Heart left ventricle (tissue), 16 donors: ENCODE data around the gene IL19. TPM values are rescaled to one million over a fixed set of nuclear protein-coding genes. Genes with fewer than 3 reads are reported as not detected.

ENCODE experiments used
- ATAC-seq, 4 donors: fragments of 200-7000 bp; cut with Tn5 transposase; one replicate each; pipeline ENCODE4 v1.9.1; 2020 to 2022; ENCODE audit warnings: moderate library complexity in 4 of 4, mild to moderate bottlenecking in 3 of 4, moderate number of reproducible peaks in 1 of 4
- DNase-seq, 5 donors: peaks; one replicate each; pipeline ENCODE4 v3.0.0-alpha.2; 2020
- H3K27ac ChIP-seq, 12 donors: fragments of 200-600 bp; sonication (generic) in 4 of 12; one replicate each; pipeline versions ENCODE4 v1.5.0 to v1.8.0; 2016 to 2022; ENCODE audit warnings: mild to moderate bottlenecking in 2 of 12
- H3K27me3 ChIP-seq, 9 donors: fragments of 200-600 bp; sonication (generic) in 2 of 9; one replicate each; pipeline versions ENCODE4 v1.5.1 to v1.8.0; 2016 to 2022; ENCODE audit warnings: mild to moderate bottlenecking in 3 of 9
- H3K36me3 ChIP-seq, 9 donors: fragments of 200-600 bp; sonication (generic) in 2 of 9; one replicate each; pipeline versions ENCODE4 v1.5.0 to v1.8.0; 2018 to 2022; ENCODE audit warnings: mild to moderate bottlenecking in 2 of 9
- H3K4me1 ChIP-seq, 12 donors: fragments of 200-600 bp; sonication (generic) in 4 of 12; one replicate each; pipeline versions ENCODE4 v1.5.0 to v1.8.0; 2016 to 2022; ENCODE audit warnings: mild to moderate bottlenecking in 3 of 12
- H3K4me3 ChIP-seq, 12 donors: fragments of 200-600 bp; sonication (generic) in 4 of 12; one replicate each; pipeline versions ENCODE4 v1.5.0 to v1.8.0; 2017 to 2022; ENCODE audit warnings: mild to moderate bottlenecking in 9 of 12, moderate library complexity in 4 of 12
- H3K9me3 ChIP-seq, 12 donors: fragments of 200-600 bp; sonication (generic) in 4 of 12; one replicate each; pipeline versions ENCODE4 v1.5.0 to v1.8.0; 2016 to 2022; ENCODE audit warnings: mild to moderate bottlenecking in 1 of 12
- CTCF ChIP-seq, 12 donors: fragments of 200-600 bp; sonication (generic) in 4 of 12; IDR thresholded peaks; one replicate each; pipeline versions ENCODE4 v1.5.0 to v1.8.0; 2018 to 2022; ENCODE audit warnings: antibody characterized with exemption in 12 of 12, mild to moderate bottlenecking in 5 of 12
- POLR2A ChIP-seq, 2 donors: fragments of 450-650 bp; IDR thresholded peaks; one replicate each; pipeline ENCODE4 v1.6.1; 2017; ENCODE audit warnings: antibody characterized with exemption in 2 of 2, mild to moderate bottlenecking in 2 of 2, moderate library complexity in 2 of 2
- WGBS, 4 donors: extraction: QIAGEN DNeasy Blood & Tissue Kit in 2 of 4; methylation state at CpG; one replicate each; pipeline versions ENCODE4 v1.1.5 to v1.1.7; 2013 to 2018; 5-methylcytosine and 5-hydroxymethylcytosine counted together
- intact Hi-C, 10 donors: fragments of 100-400 bp; cut with DNase I; formaldehyde crosslinking; loops; one replicate each; pipeline versions ENCODE4 v1.11.1 to v1.14.2; 2022
- polyA plus RNA-seq, 2 donors: library from polyadenylated mRNA; stranded (reverse); fragments of 200-250 nt; gene quantifications; one replicate each; pipeline ENCODE4 v1.2.3, GENCODE V29; 2013
- total RNA-seq, 9 donors: library from RNA; depleted of rRNA in 2 of 9; stranded (reverse); fragments of >200 nt in 2 of 9; fragmentation: NEBNext Ultra II Directional in 3 of 9; extraction: Animal tissue kit (Norgen Biotek cat#: 25700) in 3 of 9; gene quantifications; one replicate each; pipeline versions ENCODE4 v1.1.0 to v1.2.4, GENCODE V29; 2016 to 2023
- donor health status: ischemic (EF 13 %, LVEDD 7.1; RV severe dilation, severe dysfunction).
- donor health status: healthy with polysubstance abuse.
- donor health status: DM: no; HTN: yes; CAD: no.
- donor health status: DM: no; HTN: no; CAD: no.
- donor health status: ischemic (EF 25% LVEDD 6.9; RV normal size, moderate dysfunction).
- donor health status: ischemic (EF 25% LVEDD 5.7; RV mildly dilated, moderate dysfunction).
- donor health status: healthy.
- donor health status: DM: yes; HTN: yes; CAD: no.
- donor health status: ischemic (EF 35%, LVEDD 5.7; RV mildly dilated, moderate dysfunction).
- donor health status: nonischemic (EF 11% LVEDD 7.7; RV severe dilation, severe dysfunction).
- donor health status: DM: yes; HTN: yes; CAD: no.
- donor health status: PGD.
- donor health status: ischemic (EF 29% LVEDD 5.4; RV normal size, mild dysfunction).
- donor health status: nonischemic (EF 23%, LVEDD 6.1; RV moderate dilation, normal function).

The IL19 gene
- total and polyA plus RNA-seq, 11 donors = not detected

- H3K27me3 ChIP-seq = peaks cover 0 to 5% (median 0%) of the 10 kb centered on the region in 9 donors
- H3K9me3 ChIP-seq = peaks cover 0 to 17% (median 9%) of the 10 kb centered on the region in 12 donors
- H3K4me3 ChIP-seq = no peak overlapping the region
- H3K27ac ChIP-seq = no peak overlapping the region
- DNase-seq = no peak
- 84 to 90% (median 89%) methylated on average over 3 of the region's 3 CpGs for WGBS, 4 donors
- TF ChIP-seq CTCF (IDR thresholded peaks at IDR 0.05) (no peak), POLR2A (IDR thresholded peaks at IDR 0.05) (no peak)
- no peaks in the 10 kb centered on the region for H3K36me3 ChIP-seq
- no peak for ATAC-seq
- peaks cover 0 to 3% (median 0%) of the 10 kb centered on the region in 12 donors for H3K4me1 ChIP-seq
- intact Hi-C loops = no loop called here
Observed at GRCh38 chr1:206873603-206874188, 103.1 kb downstream of the IL19 start.

GRCh38 chr1:206875752-206876377 is 105.3 kb downstream of the IL19 start:
- TF ChIP-seq POLR2A (IDR thresholded peaks at IDR 0.05) (no peak), CTCF (IDR thresholded peaks at IDR 0.05) (no peak)
- no peaks in the 10 kb centered on the region for H3K36me3 ChIP-seq
- 74 to 85% (median 79%) methylated on average over 3 of the region's 3 CpGs for WGBS, 4 donors
- H3K9me3 ChIP-seq = peaks cover 0 to 26% (median 11%) of the 10 kb centered on the region in 12 donors
- no peak for ATAC-seq
- no peak overlapping the region for H3K4me3 ChIP-seq
- H3K27me3 ChIP-seq = no peaks in the 10 kb centered on the region
- DNase-seq = no peak
- intact Hi-C loops = no loop called here
- H3K4me1 ChIP-seq = peaks cover 0 to 3% (median 0%) of the 10 kb centered on the region in 12 donors
- H3K27ac ChIP-seq = no peak overlapping the region

- TF ChIP-seq POLR2A (IDR thresholded peaks at IDR 0.05) = no peak
- TF ChIP-seq CTCF (IDR thresholded peaks at IDR 0.05) = no peak
- H3K4me3 ChIP-seq = no peak overlapping the region
- ATAC-seq (no peak), DNase-seq (no peak)
- H3K27ac ChIP-seq = no peak overlapping the region
- no peaks in the 10 kb centered on the region for H3K4me1 ChIP-seq
- H3K27me3 ChIP-seq = no peaks in the 10 kb centered on the region
- no peaks in the 10 kb centered on the region for H3K36me3 ChIP-seq
- intact Hi-C loops = no loop called here
- peaks cover 0 to 26% (median 11%) of the 10 kb centered on the region in 12 donors for H3K9me3 ChIP-seq
Observed at GRCh38 chr1:206878456-206878855, 107.9 kb downstream of the IL19 start.

- intact Hi-C loops = no loop called here
- H3K27me3 ChIP-seq = no peaks in the 10 kb centered on the region
- H3K9me3 ChIP-seq = peaks cover 0 to 26% (median 11%) of the 10 kb centered on the region in 12 donors
- ATAC-seq (no peak), DNase-seq (no peak)
- no peaks in the 10 kb centered on the region for H3K36me3 ChIP-seq
- 77 to 81% (median 79%) methylated on average over 3 of the region's 3 CpGs for WGBS, 4 donors
- no peak overlapping the region for H3K4me3 ChIP-seq
- no peak overlapping the region for H3K27ac ChIP-seq
- no peaks in the 10 kb centered on the region for H3K4me1 ChIP-seq
- no peak for TF ChIP-seq CTCF (IDR thresholded peaks at IDR 0.05)
- TF ChIP-seq POLR2A (IDR thresholded peaks at IDR 0.05) = no peak
Observed at GRCh38 chr1:206880314-206880713, 109.7 kb downstream of the IL19 start.
